A549 (cell line): Measurements from ENCODE around the gene KIF5C. TPM values are rescaled to one million over a fixed set of nuclear protein-coding genes. Genes with fewer than 3 reads are reported as not detected.

ENCODE experiments used
- ATAC-seq, 2 experiments: fragments of 200-7000 bp in 1 of 2; fragments of >200 bp in 1 of 2; cut with Nextera tagmentation in 1 of 2; cut with Tn5 transposase in 1 of 2; 3 replicates each; pipeline versions ENCODE4 v1.8.0 to v1.9.1; 2018 to 2020; ENCODE audit warnings: mild to moderate bottlenecking in 1 of 2, moderate library complexity in 1 of 2
- CTCF ChIA-PET: fragments of 300-600 bp; sonication (Branson Sonifier 250); formaldehyde crosslinking; extraction: SDS; loops from one replicate; lab custom pipeline; 2021; ENCODE audit warnings: antibody characterized with exemption, inconsistent platforms; lab: Yijun Ruan, JAX
- POLR2A ChIA-PET: fragments of 350-600 bp; formaldehyde crosslinking; extraction: SDS; loops from one replicate; lab custom pipeline; 2021; ENCODE audit warnings: antibody characterized with exemption, inconsistent platforms; lab: Yijun Ruan, JAX
- DNase-seq, 2 experiments: peaks; one replicate each; pipeline versions ENCODE4 v3.0.0 to v3.0.0-alpha.2; 2011 to 2016; ENCODE audit warnings: low read depth in 1 of 2, low spot score in 1 of 2
- FAIRE-seq: peaks from 2 replicates; lab custom pipeline; 2011; peaks lifted over from hg19 to GRCh38; lab: Jason Lieb, UNC
- H3K27ac ChIP-seq, 2 experiments: fragments of >200 bp; sonication (Bioruptor Twin); formaldehyde crosslinking; 3 replicates each; pipeline ENCODE4 v1.5.1; 2016 to 2017
- H3K4me1 ChIP-seq: fragments of >200 bp; sonication (Bioruptor Twin); formaldehyde crosslinking; 3 replicates; pipeline ENCODE4 v1.6.1; 2016
- H3K4me2 ChIP-seq: fragments of >200 bp; sonication (Bioruptor Twin); formaldehyde crosslinking; 3 replicates; pipeline ENCODE4 v1.6.1; 2016
- H3K4me3 ChIP-seq: fragments of >200 bp; sonication (Bioruptor Twin); formaldehyde crosslinking; 3 replicates; pipeline ENCODE4 v1.5.1; 2016
- H3K9me3 ChIP-seq: fragments of >200 bp; sonication (Bioruptor Twin); formaldehyde crosslinking; 3 replicates; pipeline ENCODE4 v1.6.1; 2016
- BHLHE40 ChIP-seq: IDR thresholded peaks from 2 replicates; pipeline ENCODE4 v1.6.1; 2012; ENCODE audit warnings: low read depth, low read length, inconsistent platforms
- CBX8 ChIP-seq: fragments of 200-600 bp; sonication (generic); IDR thresholded peaks from 2 replicates; pipeline ENCODE4 v1.6.1; 2016
- CHD4 ChIP-seq: fragments of 200-600 bp; sonication (generic); IDR thresholded peaks from 2 replicates; pipeline ENCODE4 v1.6.1; 2016; ENCODE audit warnings: antibody characterized with exemption, mild to moderate bottlenecking, borderline replicate concordance
- EHMT2 ChIP-seq: fragments of 200-600 bp; sonication (generic); IDR thresholded peaks from 2 replicates; pipeline ENCODE4 v1.6.1; 2016; ENCODE audit warnings: antibody characterized with exemption, low read depth, mild to moderate bottlenecking, moderate library complexity
- EP300 ChIP-seq, 2 experiments: fragments of >200 bp; sonication (Bioruptor Twin); formaldehyde crosslinking; IDR thresholded peaks; 2 replicates in 1 of 2; 3 replicates in 1 of 2; pipeline ENCODE4 v1.6.1; 2016 to 2017
- FOSB ChIP-seq: fragments of 250-450 bp; sonication (Bioruptor Pico); IDR thresholded peaks from 2 replicates; pipeline ENCODE4 v1.5.0; 2020; ENCODE audit warnings: mild to moderate bottlenecking, moderate library complexity
- HEYL ChIP-seq: fragments of 250-450 bp; sonication (Bioruptor Pico); IDR thresholded peaks from 2 replicates; pipeline ENCODE4 v1.8.0; 2021; ENCODE audit warnings: mild to moderate bottlenecking, moderate library complexity
- HOXB13 ChIP-seq: fragments of 250-450 bp; sonication (Bioruptor Pico); IDR thresholded peaks from 2 replicates; pipeline ENCODE4 v1.5.0; 2020; ENCODE audit warnings: low read depth, mild to moderate bottlenecking, moderate library complexity
- JUN ChIP-seq, 2 experiments: fragments of >200 bp; sonication (Bioruptor Twin); formaldehyde crosslinking; IDR thresholded peaks; 2 replicates in 1 of 2; 3 replicates in 1 of 2; pipeline ENCODE4 v1.6.1; 2016 to 2017
- JUNB ChIP-seq: fragments of >200 bp; sonication (Bioruptor Twin); formaldehyde crosslinking; IDR thresholded peaks from 2 replicates; pipeline ENCODE4 v1.6.1; 2016
- KDM5A ChIP-seq: fragments of 200-600 bp; sonication (generic); IDR thresholded peaks from 2 replicates; pipeline ENCODE4 v1.6.1; 2016; ENCODE audit warnings: antibody characterized with exemption, mild to moderate bottlenecking
- MAZ ChIP-seq: fragments of 150-350 bp; IDR thresholded peaks from 2 replicates; pipeline ENCODE4 v1.6.1; 2014; ENCODE audit warnings: antibody characterized with exemption, low read depth, low read length, borderline replicate concordance
- MYC ChIP-seq: IDR thresholded peaks from 2 replicates; pipeline ENCODE4 v1.6.1; 2012; ENCODE audit warnings: mild to moderate bottlenecking, inconsistent platforms, low read length, improper control_type of control experiment, borderline replicate concordance
- NFE2L2 ChIP-seq: fragments of 150-350 bp; conservative IDR thresholded peaks from 2 replicates; pipeline ENCODE4 v1.6.1; 2014; ENCODE audit warnings: low read length
- POLR2A ChIP-seq: IDR thresholded peaks from 2 replicates; pipeline ENCODE4 v1.6.1; 2012; ENCODE audit warnings: mild to moderate bottlenecking, low read length
- POLR2AphosphoS2 ChIP-seq: conservative IDR thresholded peaks from 2 replicates; pipeline ENCODE4 v1.6.1; 2012; ENCODE audit warnings: low read length, improper control_type of control experiment, inconsistent platforms
- RARB ChIP-seq: fragments of 250-450 bp; sonication (Bioruptor Pico); IDR thresholded peaks from 2 replicates; pipeline ENCODE4 v1.8.0; 2021; ENCODE audit warnings: mild to moderate bottlenecking, moderate library complexity
- RFX5 ChIP-seq: fragments of 450-650 bp; IDR thresholded peaks from 2 replicates; pipeline ENCODE4 v1.7.1; 2014; ENCODE audit warnings: antibody characterized with exemption, mild to moderate bottlenecking, moderate library complexity
- SMC3 ChIP-seq: fragments of >200 bp; sonication (Bioruptor Twin); formaldehyde crosslinking; IDR thresholded peaks from 3 replicates; pipeline ENCODE4 v1.6.1; 2018; ENCODE audit warnings: inconsistent platforms
- ZC3H11A ChIP-seq: fragments of 450-650 bp; IDR thresholded peaks from 2 replicates; pipeline ENCODE4 v1.6.1; 2014; ENCODE audit warnings: antibody characterized with exemption, mild to moderate bottlenecking
- ZNF302 ChIP-seq: fragments of 250-450 bp; sonication (Bioruptor Pico); IDR thresholded peaks from 2 replicates; pipeline ENCODE4 v1.9.0; 2021; ENCODE audit warnings: inconsistent platforms, mild to moderate bottlenecking, moderate library complexity
- WGBS: methylation state at CpG from one replicate; pipeline ENCODE4 v1.1.6; 2017; ENCODE audit errors: missing lambda C conversion rate; 5-methylcytosine and 5-hydroxymethylcytosine counted together
- polyA plus RNA-seq, 4 experiments: library from polyadenylated mRNA; depleted of rRNA in 3 of 4; stranded (reverse); fragments of >200 nt; fragmentation: RNase III in 1 of 4; extraction: RNeasy Plus Mini Kit Qiagen cat#74134 plus additional on column Dnase treatment in 1 of 4; gene quantifications; 2 replicates in 3 of 4; 3 replicates in 1 of 4; pipeline ENCODE4 v1.2.3, GENCODE V29; 2011 to 2017
- TF ChIP-seq, protein P1 (sequence below): IDR thresholded peaks from 2 replicates; pipeline ENCODE4 v1.6.1; 2012
- TF ChIP-seq, protein P2 (sequence below): fragments of 250-450 bp; sonication (Bioruptor Pico); IDR thresholded peaks from 2 replicates; pipeline ENCODE4 v1.5.0; 2021; ENCODE audit warnings: mild to moderate bottlenecking, moderate library complexity, borderline replicate concordance
- TF ChIP-seq, protein P3 (sequence below): fragments of >200 bp; sonication (Bioruptor Twin); formaldehyde crosslinking; IDR thresholded peaks from 3 replicates; pipeline ENCODE4 v1.5.1; 2016
- TF ChIP-seq, protein P4 (sequence below): fragments of 150-350 bp; IDR thresholded peaks from 2 replicates; pipeline ENCODE4 v1.6.1; 2014; ENCODE audit warnings: low read depth, mild to moderate bottlenecking, low read length

KIF5C gene
- polyA plus RNA-seq, 2 of the 4 experiments (the other 2 are of a cell fraction): 0.27 to 0.30 TPM

DNA sequence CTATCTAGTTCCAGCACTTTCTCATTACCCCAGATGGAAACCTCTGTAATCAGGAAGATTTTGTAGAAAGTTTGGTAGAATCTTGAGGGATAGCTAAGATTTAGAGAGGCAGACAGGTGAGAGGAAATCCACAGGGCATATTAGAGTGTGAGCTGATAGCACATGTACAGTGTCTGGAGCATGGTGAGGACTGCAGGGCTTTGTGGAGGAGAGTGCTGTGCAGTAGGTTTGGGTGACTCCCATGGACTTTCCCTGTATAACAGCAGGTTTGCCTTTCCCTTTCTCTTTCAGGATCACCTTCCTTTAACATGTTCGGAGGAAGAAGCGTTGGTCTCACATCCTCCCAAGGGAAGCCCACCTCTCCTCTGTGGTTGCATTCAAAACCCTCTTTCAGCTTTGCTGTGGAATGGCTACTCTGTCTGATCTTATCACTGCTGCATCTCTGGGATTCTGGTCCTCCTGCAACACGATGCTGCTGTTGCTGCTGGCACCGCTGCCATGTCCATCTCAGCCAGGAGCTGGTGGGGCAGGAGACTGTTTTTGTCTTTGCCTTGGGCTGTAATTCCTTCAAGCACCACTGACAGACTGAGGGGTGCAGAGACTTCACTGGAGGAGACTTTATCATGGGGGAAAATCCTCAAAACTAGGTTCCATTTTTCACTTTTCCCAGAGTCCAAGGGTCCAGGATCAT lies 7.8 kb upstream of the KIF5C start:
- TF ChIP-seq KDM5A (no peak), ZC3H11A (no peak), RARB (CRISPR knock-in tag) (no peak), CHD4 (no peak), JUNB (no peak), SMC3 (no peak), POLR2AphosphoS2 (no peak), HOXB13 (CRISPR knock-in tag) (no peak), BHLHE40 (no peak), EP300 (IDR thresholded peaks at IDR 0.05) (no peak), ZNF302 (CRISPR knock-in tag) (no peak), EHMT2 (no peak)
- TF ChIP-seq, protein P1, sequence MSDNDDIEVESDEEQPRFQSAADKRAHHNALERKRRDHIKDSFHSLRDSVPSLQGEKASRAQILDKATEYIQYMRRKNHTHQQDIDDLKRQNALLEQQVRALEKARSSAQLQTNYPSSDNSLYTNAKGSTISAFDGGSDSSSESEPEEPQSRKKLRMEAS: no peak
- Histone ChIP-seq H3K27ac (no peak overlapping the region), H3K4me1 (no peaks in the 10 kb centered on the region), H3K9me3 (no peaks in the 10 kb centered on the region), H3K4me3 (no peak overlapping the region), H3K4me2 (no peak overlapping the region)
- FAIRE-seq (no peak), ATAC-seq (peak in 1 of 2 experiments; percentile 30; a peak in 2 of 6 replicates), DNase-seq (no peak)
- 44% methylated on average over 4 of the region's 4 CpGs for WGBS
- POLR2A ChIA-PET: no interaction called here
- CTCF ChIA-PET: no interaction called here

DNA sequence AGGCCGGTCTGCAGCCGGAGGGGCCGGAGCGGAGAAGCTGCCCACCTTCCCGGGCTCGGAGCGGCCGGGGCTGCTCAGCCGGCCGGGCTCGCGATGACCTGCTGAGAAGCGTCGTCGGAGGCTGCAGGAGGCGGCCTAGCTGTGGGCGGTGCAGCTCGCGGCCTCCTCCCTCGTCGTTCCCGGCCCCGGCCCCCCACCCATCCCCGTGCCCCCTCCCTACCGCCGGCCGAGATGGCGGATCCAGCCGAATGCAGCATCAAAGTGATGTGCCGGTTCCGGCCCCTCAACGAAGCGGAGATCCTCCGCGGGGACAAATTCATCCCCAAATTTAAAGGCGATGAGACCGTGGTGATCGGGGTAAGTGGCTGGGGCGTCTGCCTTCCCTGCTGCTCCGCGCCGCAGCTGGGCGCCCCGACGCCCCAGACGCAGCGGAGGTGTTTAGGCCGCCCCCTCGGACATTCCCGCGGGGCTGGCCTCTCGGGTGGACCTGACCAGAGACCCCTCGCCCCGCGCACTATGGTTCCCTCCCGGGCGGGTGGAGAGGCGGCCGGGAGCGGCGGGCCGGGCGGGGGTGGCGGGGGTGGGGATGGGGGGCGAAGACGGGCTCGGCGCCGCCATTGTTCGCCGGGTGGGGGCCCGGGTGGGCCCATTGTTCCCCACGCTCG lies 492 bp downstream of the KIF5C start:
- ChIA-PET POLR2A (no interaction called here), CTCF (no interaction called here)
- Histone ChIP-seq H3K4me3 (peak overlapping the region; percentile 59), H3K27ac (peak overlapping the region in 1 of 2 experiments; percentile 60; a peak in 2 of 6 replicates), H3K4me2 (peak overlapping the region; percentile 98), H3K4me1 (peaks cover 11% of the 10 kb centered on the region), H3K9me3 (0 out of 3 replicates have a peak, but pooled peaks cover 5% of the 10 kb centered on the region)
- peak; percentile 68 to 69; a peak in 5 of 6 replicates for ATAC-seq
- DNase-seq: no peak
- FAIRE-seq: no peak
- WGBS: 8% methylated on average over 2 of the region's 74 CpGs
- TF ChIP-seq HEYL (CRISPR knock-in tag) (no peak), HOXB13 (CRISPR knock-in tag) (no peak), RFX5 (no peak), FOSB (CRISPR knock-in tag) (no peak), ZC3H11A (no peak), POLR2A (no peak), MAZ (no peak), EHMT2 (no peak), NFE2L2 (no peak), MYC (no peak), KDM5A (no peak), JUN (IDR thresholded peaks at IDR 0.05) (no peak), CBX8 (no peak)
- TF ChIP-seq, protein P1: no peak
- TF ChIP-seq, protein P2, sequence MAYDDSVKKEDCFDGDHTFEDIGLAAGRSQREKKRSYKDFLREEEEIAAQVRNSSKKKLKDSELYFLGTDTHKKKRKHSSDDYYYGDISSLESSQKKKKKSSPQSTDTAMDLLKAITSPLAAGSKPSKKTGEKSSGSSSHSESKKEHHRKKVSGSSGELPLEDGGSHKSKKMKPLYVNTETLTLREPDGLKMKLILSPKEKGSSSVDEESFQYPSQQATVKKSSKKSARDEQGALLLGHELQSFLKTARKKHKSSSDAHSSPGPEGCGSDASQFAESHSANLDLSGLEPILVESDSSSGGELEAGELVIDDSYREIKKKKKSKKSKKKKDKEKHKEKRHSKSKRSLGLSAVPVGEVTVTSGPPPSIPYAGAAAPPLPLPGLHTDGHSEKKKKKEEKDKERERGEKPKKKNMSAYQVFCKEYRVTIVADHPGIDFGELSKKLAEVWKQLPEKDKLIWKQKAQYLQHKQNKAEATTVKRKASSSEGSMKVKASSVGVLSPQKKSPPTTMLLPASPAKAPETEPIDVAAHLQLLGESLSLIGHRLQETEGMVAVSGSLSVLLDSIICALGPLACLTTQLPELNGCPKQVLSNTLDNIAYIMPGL (CRISPR knock-in tag): no peak
- TF ChIP-seq, protein P3, sequence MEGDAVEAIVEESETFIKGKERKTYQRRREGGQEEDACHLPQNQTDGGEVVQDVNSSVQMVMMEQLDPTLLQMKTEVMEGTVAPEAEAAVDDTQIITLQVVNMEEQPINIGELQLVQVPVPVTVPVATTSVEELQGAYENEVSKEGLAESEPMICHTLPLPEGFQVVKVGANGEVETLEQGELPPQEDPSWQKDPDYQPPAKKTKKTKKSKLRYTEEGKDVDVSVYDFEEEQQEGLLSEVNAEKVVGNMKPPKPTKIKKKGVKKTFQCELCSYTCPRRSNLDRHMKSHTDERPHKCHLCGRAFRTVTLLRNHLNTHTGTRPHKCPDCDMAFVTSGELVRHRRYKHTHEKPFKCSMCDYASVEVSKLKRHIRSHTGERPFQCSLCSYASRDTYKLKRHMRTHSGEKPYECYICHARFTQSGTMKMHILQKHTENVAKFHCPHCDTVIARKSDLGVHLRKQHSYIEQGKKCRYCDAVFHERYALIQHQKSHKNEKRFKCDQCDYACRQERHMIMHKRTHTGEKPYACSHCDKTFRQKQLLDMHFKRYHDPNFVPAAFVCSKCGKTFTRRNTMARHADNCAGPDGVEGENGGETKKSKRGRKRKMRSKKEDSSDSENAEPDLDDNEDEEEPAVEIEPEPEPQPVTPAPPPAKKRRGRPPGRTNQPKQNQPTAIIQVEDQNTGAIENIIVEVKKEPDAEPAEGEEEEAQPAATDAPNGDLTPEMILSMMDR: no peak
- TF ChIP-seq, protein P4, sequence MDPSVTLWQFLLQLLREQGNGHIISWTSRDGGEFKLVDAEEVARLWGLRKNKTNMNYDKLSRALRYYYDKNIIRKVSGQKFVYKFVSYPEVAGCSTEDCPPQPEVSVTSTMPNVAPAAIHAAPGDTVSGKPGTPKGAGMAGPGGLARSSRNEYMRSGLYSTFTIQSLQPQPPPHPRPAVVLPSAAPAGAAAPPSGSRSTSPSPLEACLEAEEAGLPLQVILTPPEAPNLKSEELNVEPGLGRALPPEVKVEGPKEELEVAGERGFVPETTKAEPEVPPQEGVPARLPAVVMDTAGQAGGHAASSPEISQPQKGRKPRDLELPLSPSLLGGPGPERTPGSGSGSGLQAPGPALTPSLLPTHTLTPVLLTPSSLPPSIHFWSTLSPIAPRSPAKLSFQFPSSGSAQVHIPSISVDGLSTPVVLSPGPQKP: no peak
